Liver (tissue), 3 donors: ENCODE data around the gene HOXB8.

Experiments used
- CTCF ChIP-seq: fragments of 150-350 bp; IDR thresholded peaks from 2 replicates; pipeline ENCODE4 v1.5.1; 2017; ENCODE audit warnings: improper control_type of control experiment, low read depth, low read length; ENCODE audit not compliant: missing input control
- GABPA ChIP-seq, 2 donors: IDR thresholded peaks in 1 of 2; conservative IDR thresholded peaks in 1 of 2; 2 replicates each; pipeline ENCODE4 v1.6.1; 2016; ENCODE audit warnings: antibody characterized with exemption in 2 of 2, mild to moderate bottlenecking in 1 of 2, moderate library complexity in 1 of 2
- HNF4A ChIP-seq, 2 donors: conservative IDR thresholded peaks; 2 replicates each; pipeline ENCODE4 v1.6.1; 2016; ENCODE audit warnings: antibody characterized with exemption in 2 of 2, mild to moderate bottlenecking in 2 of 2
- HNF4G ChIP-seq: IDR thresholded peaks from 2 replicates; pipeline ENCODE4 v1.6.1; 2016; ENCODE audit warnings: antibody characterized with exemption
- JUND ChIP-seq, 2 donors: IDR thresholded peaks; 2 replicates each; pipeline ENCODE4 v1.6.1; 2016; ENCODE audit warnings: antibody characterized with exemption in 2 of 2
- MAX ChIP-seq: IDR thresholded peaks from 2 replicates; pipeline ENCODE4 v1.6.1; 2016; ENCODE audit warnings: antibody characterized with exemption
- RAD21 ChIP-seq, 2 donors: IDR thresholded peaks; 2 replicates each; pipeline ENCODE4 v1.6.1; 2016; ENCODE audit warnings: antibody characterized with exemption in 2 of 2, mild to moderate bottlenecking in 2 of 2
- REST ChIP-seq: IDR thresholded peaks from 2 replicates; pipeline ENCODE4 v1.6.1; 2016; ENCODE audit warnings: antibody characterized with exemption, mild to moderate bottlenecking
- RXRA ChIP-seq, 2 donors: IDR thresholded peaks; 2 replicates each; pipeline ENCODE4 v1.6.1; 2017 to 2018; ENCODE audit warnings: antibody characterized with exemption in 2 of 2, mild to moderate bottlenecking in 1 of 2
- SP1 ChIP-seq: IDR thresholded peaks from 2 replicates; pipeline ENCODE4 v1.6.1; 2018; ENCODE audit warnings: antibody characterized with exemption, mild to moderate bottlenecking
- TAF1 ChIP-seq: conservative IDR thresholded peaks from 2 replicates; pipeline ENCODE4 v1.6.1; 2016; ENCODE audit warnings: antibody characterized with exemption, mild to moderate bottlenecking
- donor health status: healthy.
- donor health status: healthy.

- no peak for TF ChIP-seq CTCF
- no peak for TF ChIP-seq HNF4A (conservative IDR thresholded peaks at IDR 0.05)
- TF ChIP-seq TAF1, result no peak
- no peak for TF ChIP-seq RAD21 (IDR thresholded peaks at IDR 0.05)
- TF ChIP-seq REST, result no peak
- TF ChIP-seq RXRA (IDR thresholded peaks at IDR 0.05), result no peak
- no peak for TF ChIP-seq MAX
- no peak for TF ChIP-seq HNF4G
- no peak for TF ChIP-seq SP1
- no peak for TF ChIP-seq JUND (IDR thresholded peaks at IDR 0.05)
- no peak for TF ChIP-seq GABPA (IDR thresholded peaks at IDR 0.05 in 1 of 2, conservative IDR thresholded peaks at IDR 0.05 in 1 of 2)
Measured at GRCh38 chr17:48624544-48625494, 9.7 kb upstream of the HOXB8 start.
